ENCODE results near the gene DNAJC28. TPM values are rescaled to one million over a fixed set of nuclear protein-coding genes. Genes with fewer than 3 reads are reported as not detected.
"Not testable (repeated sequence)": the region's sequence is repeated elsewhere in the genome, so short reads cannot be mapped to it uniquely, and the experiment has no call there.

DNAJC28 gene
- total and polyA plus RNA-seq, 4 donors, result 0.74 to 1.6 (median 1.3) TPM

DNA sequence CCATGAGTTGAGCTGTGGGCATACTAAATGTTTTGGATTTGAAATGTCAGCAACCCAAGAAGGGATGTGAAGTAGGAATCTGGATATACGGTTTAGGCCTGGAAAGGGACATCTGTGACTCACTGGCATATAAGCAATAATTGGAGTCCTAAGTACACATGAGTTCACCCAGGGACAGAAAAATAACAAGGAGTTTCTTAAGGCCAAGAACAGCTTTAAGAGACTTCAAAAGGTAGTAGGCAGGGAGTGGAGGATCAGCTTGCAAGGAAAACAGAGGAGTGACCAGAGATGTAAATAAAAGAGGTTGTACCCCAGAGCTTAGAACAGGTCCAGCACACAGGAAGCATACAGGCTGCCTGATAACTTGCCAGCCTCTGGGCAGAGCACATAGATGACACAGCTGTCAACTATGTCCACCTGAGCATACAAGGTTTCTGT is 39.9 kb downstream of the DNAJC28 start:
- no peak overlapping the region for H3K27ac ChIP-seq (ENCODE audit: low read depth in 1 of 2, low read length in 1 of 2)
- 75 to 84% methylated on average over 1 of the region's 1 CpG for WGBS, 2 donors
- no peak overlapping the region for H3K9ac ChIP-seq (ENCODE audit: insufficient read depth in 1 of 2, low read length in 2 of 2)
- TF ChIP-seq, protein P1, sequence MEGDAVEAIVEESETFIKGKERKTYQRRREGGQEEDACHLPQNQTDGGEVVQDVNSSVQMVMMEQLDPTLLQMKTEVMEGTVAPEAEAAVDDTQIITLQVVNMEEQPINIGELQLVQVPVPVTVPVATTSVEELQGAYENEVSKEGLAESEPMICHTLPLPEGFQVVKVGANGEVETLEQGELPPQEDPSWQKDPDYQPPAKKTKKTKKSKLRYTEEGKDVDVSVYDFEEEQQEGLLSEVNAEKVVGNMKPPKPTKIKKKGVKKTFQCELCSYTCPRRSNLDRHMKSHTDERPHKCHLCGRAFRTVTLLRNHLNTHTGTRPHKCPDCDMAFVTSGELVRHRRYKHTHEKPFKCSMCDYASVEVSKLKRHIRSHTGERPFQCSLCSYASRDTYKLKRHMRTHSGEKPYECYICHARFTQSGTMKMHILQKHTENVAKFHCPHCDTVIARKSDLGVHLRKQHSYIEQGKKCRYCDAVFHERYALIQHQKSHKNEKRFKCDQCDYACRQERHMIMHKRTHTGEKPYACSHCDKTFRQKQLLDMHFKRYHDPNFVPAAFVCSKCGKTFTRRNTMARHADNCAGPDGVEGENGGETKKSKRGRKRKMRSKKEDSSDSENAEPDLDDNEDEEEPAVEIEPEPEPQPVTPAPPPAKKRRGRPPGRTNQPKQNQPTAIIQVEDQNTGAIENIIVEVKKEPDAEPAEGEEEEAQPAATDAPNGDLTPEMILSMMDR (IDR thresholded peaks at IDR 0.05; ENCODE audit: control extremely low read depth, extremely low read depth), result no peak
- no peak for DNase-seq
- H3K36me3 ChIP-seq (ENCODE audit: control insufficient read depth in 4 of 4, insufficient read depth in 4 of 4, low read length in 4 of 4), result peaks cover 9 to 17% (median 10%) of the 10 kb centered on the region in 4 donors
- no peaks in the 10 kb centered on the region for H3K4me1 ChIP-seq (ENCODE audit: control insufficient read depth in 5 of 5, insufficient read depth in 5 of 5, low read length in 5 of 5)
- H3K4me3 ChIP-seq, result no peak overlapping the region
- no peaks in the 10 kb centered on the region for H3K9me3 ChIP-seq (ENCODE audit: control insufficient read depth in 4 of 4, insufficient read depth in 3 of 4, low read length in 3 of 4)
- H3K27me3 ChIP-seq (ENCODE audit: control insufficient read depth in 3 of 3, insufficient read depth in 3 of 3, low read length in 2 of 3), result no peaks in the 10 kb centered on the region
- ATAC-seq (ENCODE audit: insufficient read depth, low FRiP score), result no peak

DNA sequence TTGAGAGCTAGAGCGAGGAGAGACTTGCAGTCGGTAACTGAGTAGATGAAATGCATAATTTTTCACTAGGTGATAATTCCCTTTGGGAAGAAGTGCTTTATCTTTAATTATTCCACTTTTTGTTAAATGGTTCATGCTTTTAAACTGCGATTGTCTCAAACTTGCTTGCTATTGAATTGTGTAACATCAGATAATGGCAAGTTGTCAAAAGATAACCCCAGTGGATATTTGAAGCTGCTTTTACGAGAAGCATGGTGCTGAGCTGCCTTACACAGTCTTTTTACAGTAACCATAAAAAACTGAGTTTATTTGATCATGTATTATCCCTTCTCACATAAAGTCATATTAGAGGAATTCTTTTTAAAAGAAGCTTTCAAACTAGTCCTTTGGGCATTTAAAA is 41.9 kb downstream of the DNAJC28 start:
- Histone ChIP-seq H3K9ac (ENCODE audit: insufficient read depth in 1 of 2, low read length in 2 of 2) (no peak overlapping the region), H3K4me1 (ENCODE audit: control insufficient read depth in 5 of 5, insufficient read depth in 5 of 5, low read length in 5 of 5) (peaks cover 0 to 4% (median 2%) of the 10 kb centered on the region in 5 donors), H3K9me3 (ENCODE audit: control insufficient read depth in 4 of 4, insufficient read depth in 3 of 4, low read length in 3 of 4) (no peaks in the 10 kb centered on the region), H3K27ac (ENCODE audit: low read depth in 1 of 2, low read length in 1 of 2) (no peak overlapping the region), H3K27me3 (ENCODE audit: control insufficient read depth in 3 of 3, insufficient read depth in 3 of 3, low read length in 2 of 3) (no peaks in the 10 kb centered on the region), H3K36me3 (ENCODE audit: control insufficient read depth in 4 of 4, insufficient read depth in 4 of 4, low read length in 4 of 4) (peaks cover 6 to 15% (median 7%) of the 10 kb centered on the region in 4 donors), H3K4me3 (no peak overlapping the region)
- ATAC-seq (ENCODE audit: insufficient read depth, low FRiP score) (no peak), DNase-seq (peak in 1 of 3 donors; percentile 12)
- WGBS, 2 donors, result 91% methylated on average over 4 of the region's 4 CpGs
- TF ChIP-seq, protein P1 (IDR thresholded peaks at IDR 0.05; ENCODE audit: control extremely low read depth, extremely low read depth), result no peak

DNA sequence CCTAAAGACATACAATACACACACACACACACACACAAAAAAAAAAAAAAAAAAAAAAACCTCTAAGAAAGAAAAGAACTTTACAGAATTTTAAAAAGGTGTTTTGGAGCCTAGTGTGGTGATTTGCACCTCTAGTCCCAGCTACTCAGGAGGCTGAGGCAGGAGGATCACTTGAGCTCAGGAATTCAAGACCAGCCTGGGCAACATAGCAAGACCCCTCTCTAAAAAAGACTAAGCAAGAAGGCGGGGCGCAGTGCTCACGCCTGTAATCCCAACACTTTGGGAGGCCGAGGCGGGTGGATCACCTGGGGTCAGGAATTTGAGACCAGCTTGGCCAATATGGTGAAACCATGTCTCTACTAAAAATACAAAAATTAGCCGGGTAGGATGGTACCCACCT is 44.9 kb downstream of the DNAJC28 start:
- ATAC-seq (ENCODE audit: insufficient read depth, low FRiP score); H3K27me3 ChIP-seq (ENCODE audit: control insufficient read depth in 3 of 3, insufficient read depth in 3 of 3, low read length in 2 of 3); DNase-seq; H3K27ac ChIP-seq (ENCODE audit: low read depth in 1 of 2, low read length in 1 of 2); H3K9ac ChIP-seq (ENCODE audit: insufficient read depth in 1 of 2, low read length in 2 of 2); H3K4me3 ChIP-seq; H3K9me3 ChIP-seq (ENCODE audit: control insufficient read depth in 4 of 4, insufficient read depth in 3 of 4, low read length in 3 of 4): not testable (repeated sequence)
- H3K4me1 ChIP-seq (ENCODE audit: control insufficient read depth in 5 of 5, insufficient read depth in 5 of 5, low read length in 5 of 5), result peaks cover 0 to 22% (median 8%) of the 10 kb centered on the region in 5 donors
- WGBS, 2 donors, result 96 to 99% methylated on average over 6 of the region's 6 CpGs
- peaks cover 0 to 11% (median 3%) of the 10 kb centered on the region in 4 donors for H3K36me3 ChIP-seq (ENCODE audit: control insufficient read depth in 4 of 4, insufficient read depth in 4 of 4, low read length in 4 of 4)

DNA sequence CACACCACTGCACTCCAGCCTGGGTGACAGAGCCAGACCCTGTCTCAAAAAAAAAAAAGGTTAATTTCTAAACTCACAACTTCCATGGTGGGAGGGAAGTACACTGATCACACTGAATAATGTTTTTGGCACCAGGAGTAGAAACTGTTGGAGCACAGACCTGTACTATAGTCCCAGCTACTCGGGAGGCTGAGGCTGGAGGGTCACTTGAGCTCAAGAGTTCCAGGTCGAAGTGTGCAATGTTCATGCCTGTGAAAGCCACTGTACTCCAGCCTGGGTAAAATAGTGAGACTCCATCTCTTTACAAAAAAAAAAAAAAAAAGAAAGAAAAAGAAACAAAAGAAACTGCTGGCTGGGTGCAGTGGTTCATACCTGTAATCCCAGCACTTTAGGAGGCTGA is 47.0 kb downstream of the DNAJC28 start:
- peaks cover 0 to 8% (median 3%) of the 10 kb centered on the region in 4 donors for H3K36me3 ChIP-seq (ENCODE audit: control insufficient read depth in 4 of 4, insufficient read depth in 4 of 4, low read length in 4 of 4)
- WGBS, 2 donors, result 56 to 73% methylated on average over 2 of the region's 2 CpGs
- H3K9ac ChIP-seq (ENCODE audit: insufficient read depth in 1 of 2, low read length in 2 of 2), result no peak overlapping the region
- TF ChIP-seq, protein P1 (IDR thresholded peaks at IDR 0.05; ENCODE audit: control extremely low read depth, extremely low read depth), result no peak
- peak overlapping the region in 1 of 2 donors; percentile 68 for H3K27ac ChIP-seq (ENCODE audit: low read depth in 1 of 2, low read length in 1 of 2)
- no peaks in the 10 kb centered on the region for H3K27me3 ChIP-seq (ENCODE audit: control insufficient read depth in 3 of 3, insufficient read depth in 3 of 3, low read length in 2 of 3)
- ATAC-seq (ENCODE audit: insufficient read depth, low FRiP score) (no peak), DNase-seq (peak; percentile 51 to 60 (median 58))
- H3K4me3 ChIP-seq, result no peak overlapping the region
- H3K9me3 ChIP-seq (ENCODE audit: control insufficient read depth in 4 of 4, insufficient read depth in 3 of 4, low read length in 3 of 4), result no peaks in the 10 kb centered on the region
- peaks cover 0 to 28% (median 8%) of the 10 kb centered on the region in 5 donors for H3K4me1 ChIP-seq (ENCODE audit: control insufficient read depth in 5 of 5, insufficient read depth in 5 of 5, low read length in 5 of 5)
